Uterus (tissue), 4 donors: ENCODE measurements around the gene CPEB3. TPM values are rescaled to one million over a fixed set of nuclear protein-coding genes. Genes with fewer than 3 reads are reported as not detected.

Experiments
- DNase-seq, 2 donors: peaks; one replicate each; pipeline ENCODE4 v3.0.0-alpha.2; 2019 to 2020
- H3K27ac ChIP-seq, 2 donors: fragments of 200-600 bp; sonication (generic); 1 replicate in 1 of 2; 2 replicates in 1 of 2; pipeline ENCODE4 v1.5.1; 2016 to 2018
- H3K27me3 ChIP-seq, 2 donors: fragments of 200-600 bp; sonication (generic); one replicate each; pipeline ENCODE4 v1.5.1; 2018 to 2019; ENCODE audit warnings: control low read depth in 1 of 2
- H3K36me3 ChIP-seq, 2 donors: fragments of 200-600 bp; sonication (generic); one replicate each; pipeline ENCODE4 v1.5.1; 2019; ENCODE audit warnings: control low read depth in 1 of 2
- H3K4me1 ChIP-seq, 2 donors: fragments of 200-600 bp; sonication (generic); one replicate each; pipeline ENCODE4 v1.5.1; 2018 to 2019; ENCODE audit warnings: control low read depth in 1 of 2
- H3K4me3 ChIP-seq, 2 donors: fragments of 200-600 bp; sonication (generic); 1 replicate in 1 of 2; 2 replicates in 1 of 2; pipeline ENCODE4 v1.5.1; 2018 to 2019; ENCODE audit warnings: mild to moderate bottlenecking in 1 of 2
- H3K9me3 ChIP-seq, 2 donors: fragments of 200-600 bp; sonication (generic); one replicate each; pipeline ENCODE4 v1.5.1; 2019; ENCODE audit warnings: control low read depth in 1 of 2
- POLR2A ChIP-seq, 2 donors: fragments of 450-650 bp; IDR thresholded peaks; one replicate each; pipeline ENCODE4 v1.6.1; 2016; ENCODE audit warnings: antibody characterized with exemption in 2 of 2, mild to moderate bottlenecking in 1 of 2, moderate library complexity in 1 of 2
- intact Hi-C: fragments of 100-400 bp; cut with DNase I; formaldehyde crosslinking; loops from one replicate; pipeline ENCODE4 v1.15.1; 2023; ENCODE audit warnings: low total_unique reads
- small RNA-seq: library from RNA; depleted of rRNA; stranded (forward); fragments of <200 nt; gene quantifications from one replicate; pipeline ENCODE3, GENCODE V24; 2016
- total RNA-seq, 4 donors: library from RNA; depleted of rRNA in 3 of 4; stranded (reverse); fragments of >200 nt in 3 of 4; gene quantifications; one replicate each; pipeline versions ENCODE4 v1.1.0 to v1.2.4, GENCODE V29; 2014 to 2023
- TF ChIP-seq, protein P1 (sequence below), 4 experiments: fragments of 200-600 bp in 2 of 4; fragments of 450-650 bp in 2 of 4; sonication (generic) in 2 of 4; IDR thresholded peaks; one replicate each; pipeline ENCODE4 v1.5.1; 2016 to 2019; ENCODE audit warnings: antibody characterized with exemption in 4 of 4, mild to moderate bottlenecking in 2 of 4, moderate library complexity in 1 of 4
- donor health status: DM: yes; HTN: yes; CAD: no.

The CPEB3 gene
- total RNA-seq, 4 donors from 2014 or later = 2.6 to 5.4 (median 3.7) TPM

DNA sequence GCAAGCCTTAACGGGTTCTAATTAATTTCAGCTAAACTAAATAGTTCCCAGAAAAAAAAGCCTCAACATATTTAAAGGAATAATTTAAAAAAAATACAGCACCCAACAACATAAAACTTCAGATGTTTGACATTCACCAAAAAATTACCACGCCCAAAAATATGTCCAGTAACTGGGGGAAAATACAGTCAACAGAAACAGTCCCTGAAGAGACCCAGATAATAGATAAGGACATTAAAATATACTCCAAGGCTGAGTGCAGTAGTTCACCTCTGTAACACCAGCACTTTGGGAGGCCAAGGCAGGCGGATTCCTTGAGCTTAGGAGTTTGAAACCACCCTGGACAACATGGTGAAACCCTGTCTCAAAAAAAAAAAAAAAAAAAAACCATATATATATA is 289.3 kb downstream of the CPEB3 start:
- intact Hi-C loops = no loop called here

More for the DNA sequence above, 289.3 kb downstream of the CPEB3 start:
- Histone ChIP-seq H3K4me3 (no peak overlapping the region), H3K4me1 (no peaks in the 10 kb centered on the region), H3K27ac (no peak overlapping the region), H3K36me3 (no peaks in the 10 kb centered on the region), H3K9me3 (no peaks in the 10 kb centered on the region), H3K27me3 (no peaks in the 10 kb centered on the region)
- no peak for DNase-seq
- TF ChIP-seq, protein P1, sequence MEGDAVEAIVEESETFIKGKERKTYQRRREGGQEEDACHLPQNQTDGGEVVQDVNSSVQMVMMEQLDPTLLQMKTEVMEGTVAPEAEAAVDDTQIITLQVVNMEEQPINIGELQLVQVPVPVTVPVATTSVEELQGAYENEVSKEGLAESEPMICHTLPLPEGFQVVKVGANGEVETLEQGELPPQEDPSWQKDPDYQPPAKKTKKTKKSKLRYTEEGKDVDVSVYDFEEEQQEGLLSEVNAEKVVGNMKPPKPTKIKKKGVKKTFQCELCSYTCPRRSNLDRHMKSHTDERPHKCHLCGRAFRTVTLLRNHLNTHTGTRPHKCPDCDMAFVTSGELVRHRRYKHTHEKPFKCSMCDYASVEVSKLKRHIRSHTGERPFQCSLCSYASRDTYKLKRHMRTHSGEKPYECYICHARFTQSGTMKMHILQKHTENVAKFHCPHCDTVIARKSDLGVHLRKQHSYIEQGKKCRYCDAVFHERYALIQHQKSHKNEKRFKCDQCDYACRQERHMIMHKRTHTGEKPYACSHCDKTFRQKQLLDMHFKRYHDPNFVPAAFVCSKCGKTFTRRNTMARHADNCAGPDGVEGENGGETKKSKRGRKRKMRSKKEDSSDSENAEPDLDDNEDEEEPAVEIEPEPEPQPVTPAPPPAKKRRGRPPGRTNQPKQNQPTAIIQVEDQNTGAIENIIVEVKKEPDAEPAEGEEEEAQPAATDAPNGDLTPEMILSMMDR (IDR thresholded peaks at IDR 0.05) = no peak
- TF ChIP-seq POLR2A (IDR thresholded peaks at IDR 0.05) = no peak

Small RNAs within 50 kb of the gene (small RNA-seq; reads per million reads assigned to genes)
- gene RF00019 = not detected
- not detected for gene RF00402
- gene RF00622 = not detected
- not detected for gene RNY3P12

Other genes starting within 250 kb of the CPEB3 start
- gene MARCHF5, start 89 bp upstream of the CPEB3 start, total RNA-seq = 10 to 100 TPM in 3 of 4 donors, 1 to 10 TPM in 1; 2.8 to 43.7 (median 22.9) TPM